ENCODE results near the gene THAP2. TPM values are rescaled to one million over a fixed set of nuclear protein-coding genes. Genes with fewer than 3 reads are reported as not detected.
"Not testable (repeated sequence)": the region's sequence is repeated elsewhere in the genome, so short reads cannot be mapped to it uniquely, and the experiment has no call there.

THAP2 gene
- total and polyA plus RNA-seq, 10 donors, result 3.1 to 8.8 (median 5.1) TPM

- Histone ChIP-seq H3K4me1 (peaks cover 10 to 72% (median 47%) of the 10 kb centered on the region in 6 donors), H3K27me3 (replicated peaks in 1 of 7) (no peaks in the 10 kb centered on the region), H3K4me3 (peak overlapping the region; percentile 54 to 93 (median 69)), H3K36me3 (peaks cover 0 to 8% (median 0%) of the 10 kb centered on the region in 6 donors), H3K27ac (peak overlapping the region; percentile 75 to 96 (median 92)), H3K9me3 (no peaks in the 10 kb centered on the region)
- WGBS, 5 donors, result 10 to 18% (median 13%) methylated on average over 3 of the region's 3 CpGs
- intact Hi-C loops (cut with DNase I; ENCODE audit: low total_unique reads), result loop anchor here (10.0 kb wide), 1 partner anchor 68 kb away; the partner anchor contains the start of gene RAB21
- TF ChIP-seq POLR2AphosphoS5 (IDR thresholded peaks at IDR 0.05), result no peak
- no peak for TF ChIP-seq CTCF (IDR thresholded peaks at IDR 0.05 in 8 of 11, conservative IDR thresholded peaks at IDR 0.05 in 3 of 11)
- DNase-seq, result no peak
Observed at GRCh38 chr12:71686658-71687025, 22.5 kb downstream of the THAP2 start.

DNA sequence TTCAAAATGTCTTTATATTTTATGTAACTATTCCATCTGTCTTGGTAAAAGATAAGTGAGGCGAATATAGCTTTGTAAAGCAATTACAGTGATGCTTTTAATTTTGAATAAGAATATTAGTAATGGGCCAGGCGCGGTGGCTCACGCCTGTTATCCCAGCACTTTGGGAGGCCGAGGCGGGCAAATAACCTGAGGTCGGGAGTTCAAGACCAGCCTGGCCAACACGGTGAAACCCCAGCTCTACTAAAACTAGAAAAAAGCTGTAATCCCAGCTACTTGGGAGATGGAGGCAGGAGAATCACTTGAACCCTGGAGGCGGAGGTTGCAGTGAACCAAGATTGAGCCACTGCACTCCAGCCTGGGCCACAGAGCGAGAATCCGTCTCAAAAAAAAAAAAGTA, 23.1 kb downstream of the THAP2 start:
- intact Hi-C loops (cut with DNase I; ENCODE audit: low total_unique reads), result loop anchor here (10.0 kb wide), 1 partner anchor 68 kb away; the partner anchor contains the start of gene RAB21
- not testable (repeated sequence) for H3K9me3 ChIP-seq; H3K36me3 ChIP-seq; H3K27me3 ChIP-seq (replicated peaks in 1 of 7)
- H3K27ac ChIP-seq, result peak overlapping the region; percentile 75 to 96 (median 92)
- H3K4me1 ChIP-seq, result peaks cover 10 to 77% (median 49%) of the 10 kb centered on the region in 6 donors
- WGBS, 5 donors, result 76 to 88% (median 80%) methylated on average over 11 of the region's 11 CpGs
- peak overlapping the region; percentile 54 to 93 (median 69) for H3K4me3 ChIP-seq
- peak; percentile 70 for DNase-seq

- Histone ChIP-seq H3K27ac (peak overlapping the region in 4 of 8 donors; percentile 90 to 92 (median 91)), H3K9me3 (no peaks in the 10 kb centered on the region), H3K4me1 (peaks cover 10 to 93% (median 58%) of the 10 kb centered on the region in 6 donors), H3K36me3 (peaks cover 0 to 12% (median 0%) of the 10 kb centered on the region in 6 donors), H3K4me3 (peak overlapping the region in 2 of 8 donors; percentile 54 to 74), H3K27me3 (replicated peaks in 1 of 7) (no peaks in the 10 kb centered on the region)
- intact Hi-C loops (cut with DNase I; ENCODE audit: low total_unique reads), result loop anchor here (10.0 kb wide), 1 partner anchor 66 kb away; the partner anchor contains the start of gene RAB21
- TF ChIP-seq POLR2AphosphoS5 (IDR thresholded peaks at IDR 0.05) (no peak), POLR2A (IDR thresholded peaks at IDR 0.05) (no peak), CTCF (IDR thresholded peaks at IDR 0.05 in 8 of 11, conservative IDR thresholded peaks at IDR 0.05 in 3 of 11) (no peak)
- DNase-seq, result no peak
- WGBS, 5 donors, result 71 to 85% (median 84%) methylated on average over 5 of the region's 5 CpGs
Observed at GRCh38 chr12:71688961-71689570, 25.0 kb downstream of the THAP2 start.

GRCh38 chr12:71691504-71692129, 27.5 kb downstream of the THAP2 start:
- DNase-seq, result no peak
- WGBS, 5 donors, result 70 to 87% (median 78%) methylated on average over 4 of the region's 4 CpGs
- peak overlapping the region in 4 of 8 donors; percentile 22 to 83 (median 58) for H3K27ac ChIP-seq
- H3K27me3 ChIP-seq (replicated peaks in 1 of 7), result no peaks in the 10 kb centered on the region
- H3K4me1 ChIP-seq, result peaks cover 3 to 87% (median 54%) of the 10 kb centered on the region in 6 donors
- H3K9me3 ChIP-seq, result no peaks in the 10 kb centered on the region
- peaks cover 0 to 16% (median 4%) of the 10 kb centered on the region in 6 donors for H3K36me3 ChIP-seq
- TF ChIP-seq POLR2A (IDR thresholded peaks at IDR 0.05), result no peak
- TF ChIP-seq POLR2AphosphoS5 (IDR thresholded peaks at IDR 0.05), result no peak
- no peak for TF ChIP-seq CTCF (IDR thresholded peaks at IDR 0.05 in 8 of 11, conservative IDR thresholded peaks at IDR 0.05 in 3 of 11)
- intact Hi-C loops (cut with DNase I; ENCODE audit: low total_unique reads), result no loop called here
- no peak overlapping the region for H3K4me3 ChIP-seq
